ENCODE data around the gene OR2J1.

DNA sequence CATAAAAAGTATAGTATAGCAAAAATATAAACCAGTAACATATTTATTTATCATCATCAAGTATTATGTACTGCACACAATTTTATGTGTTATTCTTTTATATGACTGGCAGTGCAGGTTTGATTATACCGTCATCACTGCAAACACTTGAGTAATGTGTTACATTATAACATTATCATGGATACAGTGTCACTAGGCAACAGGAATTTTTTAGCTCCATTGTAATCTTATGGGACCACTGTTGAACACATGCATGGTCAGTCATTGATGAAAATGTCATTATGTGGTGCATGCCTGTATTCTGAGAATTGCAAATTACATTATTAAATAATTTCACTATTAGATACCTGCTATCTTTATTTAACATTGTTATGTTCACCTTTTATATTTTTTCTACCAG lies 42.3 kb downstream of the OR2J1 start:
- TF ChIP-seq, protein P1, sequence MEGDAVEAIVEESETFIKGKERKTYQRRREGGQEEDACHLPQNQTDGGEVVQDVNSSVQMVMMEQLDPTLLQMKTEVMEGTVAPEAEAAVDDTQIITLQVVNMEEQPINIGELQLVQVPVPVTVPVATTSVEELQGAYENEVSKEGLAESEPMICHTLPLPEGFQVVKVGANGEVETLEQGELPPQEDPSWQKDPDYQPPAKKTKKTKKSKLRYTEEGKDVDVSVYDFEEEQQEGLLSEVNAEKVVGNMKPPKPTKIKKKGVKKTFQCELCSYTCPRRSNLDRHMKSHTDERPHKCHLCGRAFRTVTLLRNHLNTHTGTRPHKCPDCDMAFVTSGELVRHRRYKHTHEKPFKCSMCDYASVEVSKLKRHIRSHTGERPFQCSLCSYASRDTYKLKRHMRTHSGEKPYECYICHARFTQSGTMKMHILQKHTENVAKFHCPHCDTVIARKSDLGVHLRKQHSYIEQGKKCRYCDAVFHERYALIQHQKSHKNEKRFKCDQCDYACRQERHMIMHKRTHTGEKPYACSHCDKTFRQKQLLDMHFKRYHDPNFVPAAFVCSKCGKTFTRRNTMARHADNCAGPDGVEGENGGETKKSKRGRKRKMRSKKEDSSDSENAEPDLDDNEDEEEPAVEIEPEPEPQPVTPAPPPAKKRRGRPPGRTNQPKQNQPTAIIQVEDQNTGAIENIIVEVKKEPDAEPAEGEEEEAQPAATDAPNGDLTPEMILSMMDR (IDR thresholded peaks at IDR 0.05): no peak
- no peak for TF ChIP-seq POLR2A (IDR thresholded peaks at IDR 0.05)
